Ovary (tissue), 9 donors: ENCODE results near the gene EHMT2. TPM values are rescaled to one million over a fixed set of nuclear protein-coding genes. Genes with fewer than 3 reads are reported as not detected.

Source experiments
- DNase-seq, 5 donors: peaks; one replicate each; pipeline ENCODE4 v3.0.0-alpha.2; 2019 to 2020
- H3K27ac ChIP-seq, 2 donors: fragments of 200-600 bp; one replicate each; pipeline versions ENCODE4 v1.5.1 to v1.8.0; 2019 to 2022
- H3K27me3 ChIP-seq: fragments of 200-600 bp; one replicate; pipeline ENCODE4 v1.8.0; 2022
- H3K36me3 ChIP-seq: fragments of 200-600 bp; sonication (generic); one replicate; pipeline ENCODE4 v1.5.1; 2019
- H3K4me1 ChIP-seq: one replicate; pipeline ENCODE4 v1.8.1; 2013; ENCODE audit warnings: mild to moderate bottlenecking, moderate library complexity; ENCODE audit not compliant: insufficient read depth
- H3K4me3 ChIP-seq: fragments of 200-600 bp; sonication (generic); one replicate; pipeline ENCODE4 v1.5.1; 2017
- H3K9me3 ChIP-seq, 2 donors: fragments of 200-600 bp in 1 of 2; sonication (generic) in 1 of 2; one replicate each; pipeline versions ENCODE4 v1.5.1 to v1.8.1; 2013 to 2019; ENCODE audit warnings: mild to moderate bottlenecking in 1 of 2, moderate library complexity in 1 of 2
- CTCF ChIP-seq, 3 donors: fragments of 450-650 bp in 2 of 3; fragments of 200-600 bp in 1 of 3; IDR thresholded peaks; one replicate each; pipeline versions ENCODE4 v1.5.1 to v1.8.0; 2016 to 2022; ENCODE audit warnings: antibody characterized with exemption in 3 of 3, mild to moderate bottlenecking in 1 of 3
- EP300 ChIP-seq: sonication (generic); formaldehyde crosslinking; IDR thresholded peaks from one replicate; pipeline ENCODE4 v1.6.1; 2017; ENCODE audit warnings: antibody characterized with exemption
- POLR2A ChIP-seq: fragments of 450-650 bp; IDR thresholded peaks from one replicate; pipeline ENCODE4 v1.6.1; 2017; ENCODE audit warnings: antibody characterized with exemption, mild to moderate bottlenecking, moderate library complexity
- WGBS, 3 donors: extraction: QIAGEN DNeasy Blood & Tissue Kit in 1 of 3; methylation state at CpG; one replicate each; pipeline versions ENCODE4 v1.1.5 to v1.1.7; 2013 to 2017; 5-methylcytosine and 5-hydroxymethylcytosine counted together
- intact Hi-C, 4 donors: fragments of 100-400 bp; cut with DNase I; formaldehyde crosslinking; loops; one replicate each; pipeline versions ENCODE4 v1.11.0 to v1.15.1; 2022 to 2023
- polyA plus RNA-seq, 2 donors: library from polyadenylated mRNA; stranded (reverse); fragments of 200-250 nt in 1 of 2; fragments of 350-450 nt in 1 of 2; fragmentation: Illumina TruSeq in 1 of 2; extraction: RNeasy Lipid Tissue Mini Kit (QIAGEN cat#74804) in 1 of 2; gene quantifications; one replicate each; pipeline ENCODE4 v1.2.3, GENCODE V29; 2013 to 2014
- total RNA-seq, 7 donors: library from RNA; depleted of rRNA in 2 of 7; stranded (reverse); fragments of >200 nt in 2 of 7; fragmentation: NEBNext Ultra II Directional in 3 of 7; extraction: Animal tissue kit (Norgen Biotek cat#: 25700) in 3 of 7; gene quantifications; one replicate each; pipeline versions ENCODE4 v1.1.0 to v1.2.4, GENCODE V29; 2016 to 2023
- donor health status: DM: no; HTN: no; CAD: no; lungs with moderate emphysema.
- donor health status: DM: no; HTN: no; CAD: no.
- donor health status: Bipolar disorder and iron deficiency.
- donor health status: DM: yes; HTN: yes; CAD: no.
- donor health status: DM: no; HTN: no; CAD: no.
- donor health status: DM: yes; HTN: yes; CAD: no.

EHMT2 gene
- total and polyA plus RNA-seq, 9 donors, result 19.7 to 71.7 (median 52.8) TPM

- no peaks in the 10 kb centered on the region for H3K9me3 ChIP-seq
- no peak for DNase-seq
- intact Hi-C loops, result no loop called here
- no peak overlapping the region for H3K4me3 ChIP-seq
- H3K27me3 ChIP-seq, result no peaks in the 10 kb centered on the region
- no peaks in the 10 kb centered on the region for H3K4me1 ChIP-seq
- 90 to 95% (median 93%) methylated on average over 3 of the region's 3 CpGs for WGBS, 3 donors
- H3K36me3 ChIP-seq, result no peaks in the 10 kb centered on the region
- H3K27ac ChIP-seq, result no peak overlapping the region
- TF ChIP-seq CTCF (IDR thresholded peaks at IDR 0.05) (no peak), EP300 (no peak), POLR2A (no peak)
Measured at GRCh38 chr6:31889331-31889972, 8.0 kb downstream of the EHMT2 start.

GRCh38 chr6:31888276-31889258 lies 8.9 kb downstream of the EHMT2 start:
- no peaks in the 10 kb centered on the region for H3K4me1 ChIP-seq
- no peaks in the 10 kb centered on the region for H3K36me3 ChIP-seq
- no peak overlapping the region for H3K27ac ChIP-seq
- H3K9me3 ChIP-seq, result no peaks in the 10 kb centered on the region
- H3K4me3 ChIP-seq, result no peak overlapping the region
- H3K27me3 ChIP-seq, result no peaks in the 10 kb centered on the region
- intact Hi-C loops, result no loop called here
- TF ChIP-seq CTCF (IDR thresholded peaks at IDR 0.05) (peak in 1 of 3 donors; percentile 41), POLR2A (no peak)
- 76 to 82% (median 79%) methylated on average over 43 of the region's 43 CpGs for whole genome bisulfite sequencing, 3 donors
- peak in 1 of 5 donors; percentile 58 for DNase-seq

GRCh38 chr6:31887173-31888007 lies 10.1 kb downstream of the EHMT2 start:
- WGBS, 3 donors, result 83 to 91% (median 86%) methylated on average over 18 to 19 of the region's 19 CpGs

More at GRCh38 chr6:31887173-31888007, 10.1 kb downstream of the EHMT2 start:
- Histone ChIP-seq H3K4me3 (no peak overlapping the region), H3K9me3 (no peaks in the 10 kb centered on the region), H3K27ac (no peak overlapping the region), H3K4me1 (no peaks in the 10 kb centered on the region), H3K36me3 (no peaks in the 10 kb centered on the region), H3K27me3 (no peaks in the 10 kb centered on the region)
- DNase-seq, result no peak
- TF ChIP-seq EP300 (no peak), POLR2A (no peak), CTCF (IDR thresholded peaks at IDR 0.05) (no peak)
- intact Hi-C loops, result no loop called here
